HG02938 (cell line): Measurements from ENCODE around the gene COPG2.
"Not testable (repeated sequence)": the region's sequence is repeated elsewhere in the genome, so short reads cannot be mapped to it uniquely, and the experiment has no call there.

Experiments used
- ATAC-seq: cut with Tn5 transposase; IDR thresholded peaks from one replicate; pipeline ENCODE4 v1.9.1; 2021; ENCODE audit warnings: mild to moderate bottlenecking, moderate library complexity; ENCODE audit not compliant: unreplicated experiment

Gene COPG2

DNA sequence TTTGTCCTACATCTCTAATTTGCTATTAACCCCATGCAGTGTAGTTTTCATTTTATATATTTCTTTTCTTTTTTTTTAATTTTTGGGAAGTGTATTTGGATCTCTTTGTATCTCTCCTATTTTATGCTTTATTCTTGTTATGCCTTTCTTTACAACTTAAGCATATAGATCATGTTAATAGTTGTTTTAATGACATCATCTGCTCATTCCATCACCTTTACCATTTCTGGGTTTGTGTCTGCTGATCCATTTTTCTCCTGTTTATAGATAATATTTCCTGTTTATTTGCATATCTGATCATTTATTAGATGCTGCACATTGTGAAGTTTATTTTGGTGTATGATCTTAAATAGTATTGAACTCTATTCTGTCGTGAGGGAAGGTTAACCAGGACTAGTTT, 13.7 kb downstream of the COPG2 start:
- no peak for ATAC-seq

DNA sequence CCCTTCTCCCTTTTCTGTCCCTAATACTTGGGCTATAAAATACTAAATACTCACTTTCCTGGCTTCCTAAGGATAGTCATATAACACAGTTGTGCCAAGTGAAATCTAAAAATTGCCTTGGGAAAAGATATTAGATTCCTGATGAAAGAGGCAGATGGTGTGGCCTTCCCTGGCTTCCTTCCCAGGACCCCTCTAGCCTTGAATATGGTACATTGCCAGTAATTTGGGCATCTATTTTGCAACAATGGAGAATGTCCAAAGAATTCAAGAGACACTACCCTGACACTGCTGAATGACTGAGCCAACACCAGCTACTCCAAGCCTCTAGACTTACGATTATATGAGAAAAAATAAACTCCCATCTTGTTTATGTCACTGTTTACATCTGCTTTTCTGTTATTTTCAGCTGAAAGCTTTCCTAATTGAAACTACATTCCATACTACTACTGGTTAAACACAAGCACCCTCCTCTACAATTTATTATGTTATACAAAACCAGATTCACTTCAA, 17.9 kb downstream of the COPG2 start:
- ATAC-seq = no peak

DNA sequence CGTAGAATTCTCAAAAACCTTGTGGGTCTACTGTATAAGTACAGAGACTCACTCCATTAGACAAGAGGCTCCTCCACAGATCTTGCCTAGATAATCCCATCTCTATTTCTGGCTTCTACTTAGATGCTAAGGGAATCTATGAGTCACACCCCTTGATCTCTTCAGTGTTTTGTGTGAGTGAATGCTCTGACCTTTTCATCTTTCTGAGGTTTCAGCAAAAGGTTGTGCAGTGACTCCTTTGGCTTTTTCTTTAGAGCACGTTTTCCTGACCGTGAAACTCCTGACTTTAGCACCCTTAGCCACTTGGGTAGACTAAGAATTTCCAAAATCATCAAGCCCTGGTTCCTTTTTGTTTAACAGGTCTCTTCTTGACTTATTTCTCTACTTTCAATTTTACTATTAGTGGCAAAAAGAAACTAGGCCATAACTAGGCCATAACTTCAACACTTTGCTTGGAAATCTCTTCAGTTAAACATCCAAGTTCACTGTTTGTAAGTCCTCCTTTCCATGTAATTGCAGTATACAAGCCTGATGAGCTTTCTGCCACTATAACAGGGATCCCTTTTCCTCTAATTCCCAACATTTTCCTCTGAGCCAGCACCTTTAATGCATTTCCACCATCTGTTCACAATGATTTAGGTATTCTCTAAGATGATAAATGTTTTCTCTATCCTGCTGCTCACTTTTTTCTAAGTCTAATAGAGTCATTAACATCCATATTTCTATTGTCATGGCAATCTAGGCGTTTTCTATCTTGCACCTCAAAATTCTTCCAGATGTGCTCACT, 19.4 kb downstream of the COPG2 start:
- ATAC-seq = peak; percentile 58

DNA sequence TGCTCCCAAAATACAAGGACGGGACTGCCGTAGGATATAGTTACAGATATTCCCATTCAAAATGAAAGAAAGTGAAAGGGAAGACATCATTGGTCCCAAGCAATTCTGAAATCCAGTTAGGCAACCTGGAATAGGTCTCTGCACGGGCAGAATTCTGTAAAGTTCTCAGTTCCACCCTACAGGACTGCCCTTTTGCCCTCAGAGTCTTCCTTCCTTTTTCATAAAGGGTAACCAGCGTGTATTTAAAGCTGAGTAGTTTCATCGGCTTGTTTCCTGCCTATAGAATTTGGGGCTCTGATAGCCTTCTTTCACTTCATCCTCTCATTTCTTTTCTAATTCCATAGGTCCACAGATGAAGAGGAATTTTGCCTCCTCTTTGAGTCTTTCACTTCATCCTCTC, 20.0 kb downstream of the COPG2 start:
- peak; percentile 30 for ATAC-seq

DNA sequence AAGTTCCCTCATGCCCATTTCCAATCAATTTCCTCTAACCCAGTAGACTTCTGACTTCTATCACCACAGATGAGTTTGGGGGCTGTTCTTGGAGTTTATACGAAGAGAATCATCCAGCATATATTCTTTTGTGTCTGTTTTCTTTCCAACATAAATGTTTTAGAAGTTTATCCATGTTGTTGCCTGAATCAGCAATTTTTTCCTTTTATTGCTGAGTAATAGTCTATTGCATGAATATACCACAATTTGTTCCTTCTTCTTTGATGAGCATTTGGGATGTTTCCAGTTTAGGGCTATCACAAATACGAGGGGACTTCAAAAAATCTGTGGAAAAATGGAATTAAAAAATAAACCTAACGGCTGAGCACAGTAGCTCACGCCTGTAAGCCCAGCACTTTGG, 26.2 kb downstream of the COPG2 start:
- no peak for ATAC-seq

DNA sequence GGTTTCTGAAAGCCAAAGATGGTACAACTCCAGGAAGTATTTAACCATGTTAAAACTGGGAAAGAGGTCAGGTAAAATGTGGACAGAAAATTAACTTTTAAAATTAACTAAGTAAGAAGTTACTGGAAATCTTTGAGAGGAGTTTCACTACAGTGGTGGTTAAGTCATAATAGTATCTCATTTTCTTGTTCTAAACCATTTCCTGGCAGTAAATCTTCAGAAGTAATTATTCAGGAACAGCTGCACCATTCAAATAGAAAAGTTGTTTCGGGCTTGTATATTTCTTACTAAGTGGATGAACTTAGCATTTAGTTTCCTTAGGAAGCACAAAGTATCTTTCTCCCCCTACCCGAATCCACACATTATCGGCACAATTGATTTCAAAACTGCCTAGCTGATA, 27.1 kb downstream of the COPG2 start:
- no peak for ATAC-seq

DNA sequence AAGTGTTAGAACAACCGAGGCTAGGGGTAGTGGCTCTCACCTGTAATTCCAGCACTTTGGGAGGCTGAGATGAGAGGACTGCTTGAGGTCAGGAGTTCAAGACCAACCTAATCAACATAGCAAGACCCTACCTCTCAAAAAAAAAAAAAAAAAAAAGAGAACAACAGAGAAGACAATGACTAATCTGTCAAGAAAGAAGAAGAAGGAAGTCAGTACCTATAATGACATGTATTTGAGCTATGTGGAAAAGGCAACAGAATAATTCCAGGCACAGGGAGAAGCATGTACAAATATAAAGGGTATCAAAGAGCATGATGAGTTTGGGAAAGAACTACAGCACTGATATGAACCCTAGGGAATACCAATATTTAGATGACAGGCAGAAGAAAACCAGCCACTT, 27.5 kb downstream of the COPG2 start:
- ATAC-seq = no peak

DNA sequence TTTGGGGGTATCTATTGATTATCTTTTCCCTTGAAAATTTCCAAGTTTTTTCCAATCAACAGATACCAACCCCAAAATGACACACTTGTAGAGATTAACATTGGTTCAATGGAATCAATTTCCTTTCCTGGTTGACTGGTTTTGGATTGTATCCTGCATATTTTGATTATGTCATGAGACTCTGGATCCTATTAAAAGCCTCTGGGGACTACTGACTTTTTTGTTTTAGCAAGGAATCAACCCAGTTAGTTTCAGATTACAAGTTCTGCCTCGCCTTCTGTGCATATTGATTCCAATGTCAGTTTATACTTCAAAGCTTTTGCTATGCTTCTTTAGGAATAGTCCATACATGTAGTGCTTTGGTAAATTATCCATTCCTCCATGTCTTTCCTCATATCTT, 29.2 kb downstream of the COPG2 start:
- no peak for ATAC-seq

DNA sequence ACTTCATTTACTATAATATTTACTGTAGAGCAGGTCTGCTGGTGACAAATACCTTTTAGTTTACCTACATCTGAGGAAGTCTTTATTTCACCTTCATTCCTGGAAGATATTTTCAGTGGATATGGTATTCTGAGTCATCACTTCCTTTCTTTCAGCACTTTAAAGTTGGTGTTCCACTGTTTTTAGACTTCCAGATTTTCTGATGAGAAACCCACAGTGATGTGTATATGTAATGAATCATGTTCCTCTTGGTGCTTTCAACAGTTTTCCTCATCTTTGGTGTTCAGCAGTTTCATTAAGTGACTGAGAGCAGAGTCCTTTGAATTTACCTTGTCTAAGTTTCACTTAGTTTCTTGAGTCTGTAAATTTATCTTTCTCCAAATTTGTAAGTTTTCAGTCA, 36.4 kb downstream of the COPG2 start:
- no peak for ATAC-seq

DNA sequence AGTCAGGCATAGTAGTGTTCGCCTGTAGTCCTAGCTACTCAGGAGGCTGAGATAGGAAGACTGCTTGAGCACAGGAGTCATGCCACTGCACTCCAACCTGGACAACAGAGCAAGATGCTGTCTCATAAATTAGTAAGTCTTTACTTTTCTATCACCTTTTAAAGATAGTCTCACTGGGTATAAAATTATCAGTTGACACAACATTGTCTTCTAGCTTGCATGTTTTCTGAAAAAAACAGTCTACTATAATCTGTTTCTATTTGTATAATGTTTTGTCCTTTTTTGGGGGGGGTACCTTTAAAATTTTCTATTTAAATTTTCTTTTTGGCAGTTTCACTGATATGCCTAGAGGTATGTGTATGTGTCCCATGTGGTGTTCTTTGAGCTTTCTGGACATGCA, 39.6 kb downstream of the COPG2 start:
- no peak for ATAC-seq

DNA sequence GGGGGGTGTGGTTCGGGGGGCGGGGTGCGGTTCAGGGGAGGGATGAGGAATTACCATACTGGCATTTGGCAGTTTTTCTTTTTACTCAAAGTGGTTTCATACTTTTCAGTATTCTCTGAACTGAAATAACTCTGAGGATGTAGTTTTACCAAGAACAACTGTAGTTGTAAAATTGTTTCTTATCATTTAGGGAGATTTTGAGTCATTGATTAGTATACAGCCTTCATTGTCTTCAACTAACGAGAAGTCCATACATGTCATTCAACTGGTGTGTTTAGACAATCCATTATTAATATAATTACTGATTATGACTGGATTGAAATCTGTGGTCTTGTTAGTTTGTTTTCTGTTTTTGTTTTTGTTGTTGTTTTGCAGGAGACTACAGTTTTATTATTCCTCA, 40.8 kb downstream of the COPG2 start:
- ATAC-seq = no peak

DNA sequence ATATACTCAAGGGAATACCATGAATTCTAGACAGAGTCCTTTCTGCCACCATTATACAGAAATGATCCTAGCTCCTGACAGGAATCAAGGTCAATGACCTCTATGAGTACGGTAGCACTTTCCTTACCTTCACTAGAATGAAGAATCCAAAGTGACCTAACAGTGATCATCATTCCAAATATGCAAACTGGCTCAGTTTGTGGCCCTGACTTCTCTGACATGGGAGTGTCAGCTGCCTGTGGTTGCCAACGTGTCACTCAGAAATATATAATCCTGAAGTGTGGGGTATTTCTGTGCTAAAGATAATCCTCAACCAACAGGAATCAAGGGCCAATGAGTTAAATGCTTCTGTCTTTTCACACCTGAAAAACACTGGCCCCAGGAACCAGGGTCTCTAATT, 45.7 kb downstream of the COPG2 start:
- no peak for ATAC-seq

DNA sequence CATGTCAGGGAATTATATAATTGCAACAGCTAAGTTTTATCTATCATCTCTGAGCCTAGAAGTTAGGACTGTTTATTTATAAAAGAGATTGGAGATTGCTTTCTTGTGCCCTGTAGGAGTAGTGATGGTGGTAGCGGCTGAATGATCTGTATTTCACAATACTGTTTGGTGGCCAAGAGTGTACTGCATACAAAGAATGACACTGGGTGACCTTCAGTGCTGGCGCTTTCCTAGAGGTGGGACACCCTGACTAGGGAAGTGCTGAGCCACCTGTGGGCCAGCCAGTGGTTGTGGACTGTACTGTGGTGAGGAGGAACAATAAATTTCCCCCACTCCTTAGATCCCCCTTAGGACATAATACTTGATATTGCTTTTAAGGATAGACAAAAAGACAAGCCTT, 53.0 kb downstream of the COPG2 start:
- ATAC-seq = no peak

DNA sequence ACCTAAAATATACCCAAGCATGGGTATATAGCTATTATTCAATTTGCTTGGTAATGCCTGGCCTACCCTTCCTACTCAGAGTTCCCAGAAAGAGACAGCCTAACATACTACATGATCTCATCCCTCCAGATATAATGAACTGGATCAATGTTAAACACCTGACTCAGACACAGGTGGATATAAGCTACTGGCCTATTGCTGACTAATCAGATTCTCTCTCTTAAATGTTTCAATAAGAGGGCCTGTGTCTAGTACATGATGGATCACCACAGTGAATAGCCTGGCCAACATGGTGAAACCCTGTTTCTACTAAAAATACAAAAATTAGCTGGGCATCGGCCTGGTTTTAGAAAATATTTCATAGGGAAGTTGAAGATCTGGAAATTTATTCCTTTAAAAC, 54.1 kb downstream of the COPG2 start:
- ATAC-seq = no peak

DNA sequence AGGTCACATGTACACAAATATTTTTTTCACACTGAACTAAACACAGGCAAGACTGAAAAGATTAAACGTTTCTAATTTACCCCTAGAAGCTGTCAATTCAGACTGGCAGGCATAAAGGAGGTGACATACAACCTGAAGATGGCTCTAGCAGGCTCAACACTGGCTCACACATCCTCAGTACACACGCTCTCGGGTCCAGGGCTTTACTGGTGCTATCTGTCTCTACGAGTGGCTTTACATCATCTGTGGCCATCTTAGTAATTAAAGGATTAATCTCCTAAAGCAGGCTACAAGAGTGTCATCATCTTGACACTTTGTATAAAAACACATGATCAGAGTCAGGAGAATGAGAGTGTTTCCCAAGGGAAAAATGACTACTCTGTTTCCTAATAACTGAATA, 57.3 kb downstream of the COPG2 start:
- ATAC-seq = no peak

DNA sequence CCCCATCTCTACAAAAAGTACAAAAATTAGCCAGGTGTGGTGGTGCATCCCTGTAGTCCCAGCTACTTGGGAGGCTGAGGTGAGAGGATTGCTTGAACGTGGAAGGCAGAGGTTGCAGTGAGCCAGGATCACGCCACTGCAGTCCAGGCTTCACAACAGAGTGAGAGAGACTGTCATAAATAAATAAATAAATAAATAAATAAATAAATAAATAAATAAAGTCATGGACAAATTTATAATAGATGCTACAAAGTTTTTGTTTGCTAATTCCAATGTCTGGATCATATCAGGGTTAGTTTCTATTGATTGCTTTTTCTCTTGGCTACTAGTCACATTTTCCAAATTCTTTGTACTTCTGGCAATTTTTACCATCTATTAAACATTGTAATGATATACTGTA, 61.5 kb downstream of the COPG2 start:
- ATAC-seq = not testable (repeated sequence)

DNA sequence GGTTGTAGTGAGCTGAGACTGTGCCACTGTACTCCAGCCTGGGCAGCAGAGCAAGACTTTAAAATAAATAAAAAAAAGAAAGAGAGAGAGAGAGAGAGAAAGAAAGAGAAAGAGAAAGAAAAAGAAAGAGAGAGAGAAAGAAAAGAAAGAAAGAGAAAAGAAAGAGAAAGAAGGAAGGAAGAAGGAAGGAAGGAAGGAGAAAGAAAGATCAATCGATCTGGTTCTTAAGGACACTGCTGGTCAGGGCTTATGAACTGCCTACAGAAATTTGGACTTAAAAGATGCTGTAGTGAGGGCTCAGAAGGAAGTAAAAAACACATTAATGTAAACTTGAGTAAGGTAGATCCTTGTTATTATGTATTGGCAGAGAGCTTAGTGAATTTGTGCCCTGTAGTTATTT, 62.4 kb downstream of the COPG2 start:
- ATAC-seq = no peak

DNA sequence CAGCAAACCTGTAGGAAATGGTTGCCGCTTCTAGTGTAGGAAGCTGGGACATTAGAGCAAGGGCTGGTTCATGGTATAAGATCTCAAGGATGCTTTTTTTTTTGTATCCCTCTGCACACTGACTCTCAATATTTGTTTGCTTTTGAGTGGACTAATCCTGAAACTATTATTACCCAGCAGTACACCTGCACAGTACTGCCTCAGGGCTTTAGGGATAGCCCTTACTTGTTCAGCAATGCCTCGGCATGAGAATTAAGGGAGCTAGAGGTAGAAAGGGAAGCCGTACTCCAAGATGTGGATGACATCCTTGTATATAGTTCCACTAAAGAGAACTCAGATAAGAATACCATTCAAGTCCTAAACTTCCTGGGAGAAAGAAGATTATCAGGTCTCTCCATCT, 70.5 kb downstream of the COPG2 start:
- ATAC-seq = no peak

DNA sequence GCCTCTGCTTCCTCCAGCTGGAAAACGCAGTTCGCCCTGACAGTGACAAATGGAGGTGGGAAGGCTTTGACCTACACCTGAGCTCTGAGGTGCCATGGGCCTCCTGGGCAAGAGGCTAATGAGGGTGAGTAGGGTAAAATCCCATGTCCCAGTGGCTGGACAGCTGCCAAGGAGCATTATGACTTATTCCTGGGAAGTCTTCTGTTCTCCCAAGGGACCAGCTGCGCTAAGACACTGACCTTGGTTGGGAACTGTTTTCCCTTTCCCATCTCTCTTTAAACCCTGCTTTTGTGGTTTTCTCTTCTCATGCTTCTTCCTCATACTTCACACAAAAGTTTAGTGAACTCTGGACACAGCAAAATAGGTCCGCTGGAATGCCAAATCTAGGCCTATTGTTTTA, 72.6 kb downstream of the COPG2 start:
- no peak for ATAC-seq

DNA sequence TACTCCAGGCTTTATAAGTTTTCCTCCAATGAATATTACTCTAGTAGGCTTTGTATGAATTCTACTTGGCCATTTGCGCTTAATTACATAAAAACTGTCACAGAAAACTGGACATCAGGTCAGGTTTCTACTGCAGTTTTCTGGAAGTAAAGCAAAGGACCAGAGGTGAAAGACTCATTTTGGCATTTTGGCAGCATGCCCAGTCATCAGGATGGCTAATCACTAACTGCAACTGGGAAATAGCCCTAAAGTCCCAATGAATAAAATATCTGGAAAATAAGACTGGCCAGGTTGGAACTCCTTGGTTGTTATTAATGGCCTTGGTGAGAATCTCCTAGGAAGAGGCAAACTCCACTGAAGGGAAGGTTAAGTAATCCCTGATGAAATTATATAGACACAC, 75.5 kb downstream of the COPG2 start:
- no peak for ATAC-seq

DNA sequence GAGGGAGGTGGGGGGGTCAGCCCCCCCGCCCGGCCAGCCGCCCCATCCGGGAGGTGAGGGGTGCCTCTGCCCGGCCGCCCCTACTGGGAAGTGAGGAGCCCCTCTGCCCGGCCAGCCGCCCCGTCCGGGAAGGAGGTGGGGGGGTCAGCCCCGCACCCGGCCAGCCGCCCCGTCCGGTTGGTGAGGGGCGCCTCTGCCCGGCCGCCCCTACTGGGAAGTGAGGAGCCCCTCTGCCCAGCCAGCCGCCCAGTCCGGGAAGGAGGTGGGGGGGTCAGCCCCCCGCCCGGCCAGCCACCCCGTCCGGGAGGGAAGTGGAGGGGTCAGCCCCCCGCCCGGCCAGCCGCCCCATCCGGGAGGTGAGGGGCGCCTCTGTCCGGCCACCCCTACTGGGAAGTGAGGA, 77.1 kb downstream of the COPG2 start:
- not testable (repeated sequence) for ATAC-seq

DNA sequence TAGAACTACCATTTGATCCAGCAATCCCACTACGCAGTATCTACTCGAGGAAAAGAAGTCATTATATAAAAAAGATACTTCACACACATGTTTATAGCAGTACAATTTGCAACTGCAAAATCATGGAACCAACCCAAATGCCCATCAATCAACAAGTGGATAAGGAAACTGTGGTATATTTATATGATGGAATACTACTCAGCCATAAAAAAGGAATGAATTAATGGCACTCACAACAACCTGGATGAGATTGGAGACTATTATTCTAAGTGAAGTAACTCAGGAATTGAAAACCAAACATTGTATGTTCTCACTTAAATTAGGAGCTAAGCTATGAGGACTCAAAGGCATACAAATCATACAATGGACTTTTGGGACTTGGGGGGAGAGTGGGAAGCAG, 82.6 kb downstream of the COPG2 start:
- not testable (repeated sequence) for ATAC-seq

DNA sequence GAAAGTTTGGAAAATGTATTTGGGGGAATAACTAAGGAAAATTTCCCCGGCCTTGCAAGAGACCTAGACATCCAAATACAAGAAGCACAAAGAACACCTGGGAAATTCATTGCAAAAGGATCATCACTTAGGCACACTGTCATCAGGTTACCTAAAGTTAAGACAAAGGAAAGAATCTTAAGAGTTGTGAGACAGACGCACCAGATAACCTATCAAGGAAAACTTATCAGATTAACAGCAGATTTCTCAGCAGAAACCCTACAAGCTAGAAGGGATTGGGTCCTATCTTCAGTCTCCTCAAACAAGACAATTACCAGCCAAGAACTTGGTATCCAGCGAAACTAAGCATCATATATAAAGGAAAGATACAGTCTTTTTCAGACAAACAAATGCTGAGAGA, 93.4 kb downstream of the COPG2 start:
- ATAC-seq = not testable (repeated sequence)
